ENCODE results near the gene PLPPR3.

GRCh38 chr19:795073-795611, 26.6 kb downstream of the PLPPR3 start:
- TF ChIP-seq CTCF (optimal IDR thresholded peaks at IDR 0.05 in 1 of 3, IDR thresholded peaks at IDR 0.05 in 1 of 3, conservative IDR thresholded peaks at IDR 0.05 in 1 of 3; ENCODE audit: extremely low read depth in 1 of 3, insufficient read depth in 2 of 3, low read length in 3 of 3), result no peak
- TF ChIP-seq EZH2 (IDR thresholded peaks at IDR 0.05; ENCODE audit: low read length), result no peak

All from keratinocyte (primary cell).